Measurements from ENCODE around the gene STARD8.
A peak's percentile ranks its signal among the peaks of the same experiment; 100 is the strongest.

STARD8 gene

GRCh38 chrX:68693481-68694434 is 46.3 kb downstream of the STARD8 start:
- peak; percentile 53 for DNase-seq

- no peak for DNase-seq
These were observed 47.2 kb downstream of the STARD8 start for GRCh38 chrX:68694435-68695205.

GRCh38 chrX:68695206-68695845 is 47.9 kb downstream of the STARD8 start:
- no peak for DNase-seq

GRCh38 chrX:68696267-68696990 is 49.0 kb downstream of the STARD8 start:
- no peak for DNase-seq

GRCh38 chrX:68697036-68697435 is 49.6 kb downstream of the STARD8 start:
- DNase-seq, result no peak

GRCh38 chrX:68697465-68698125 is 50.1 kb downstream of the STARD8 start:
- DNase-seq, result no peak

GRCh38 chrX:68698942-68699341 is 51.5 kb downstream of the STARD8 start:
- no peak for DNase-seq

- DNase-seq, result peak; percentile 37
These were observed 52.7 kb downstream of the STARD8 start for GRCh38 chrX:68699960-68700746.

- no peak for DNase-seq
These were observed 55.9 kb downstream of the STARD8 start for GRCh38 chrX:68703369-68703768.

GRCh38 chrX:68703846-68704245 is 56.4 kb downstream of the STARD8 start:
- no peak for DNase-seq

GRCh38 chrX:68705986-68706385 is 58.5 kb downstream of the STARD8 start:
- DNase-seq, result no peak

GRCh38 chrX:68708503-68709290 is 61.2 kb downstream of the STARD8 start:
- DNase-seq, result peak; percentile 61

GRCh38 chrX:68710870-68711576 is 63.6 kb downstream of the STARD8 start:
- peak; percentile 39 for DNase-seq

- no peak for DNase-seq
These were observed 64.4 kb downstream of the STARD8 start for GRCh38 chrX:68711845-68712244.

GRCh38 chrX:68714856-68715255 is 67.4 kb downstream of the STARD8 start:
- no peak for DNase-seq

GRCh38 chrX:68717196-68717595 is 69.7 kb downstream of the STARD8 start:
- no peak for DNase-seq

- no peak for DNase-seq
These were observed 70.4 kb downstream of the STARD8 start for GRCh38 chrX:68717663-68718442.

GRCh38 chrX:68718443-68718820 is 71.0 kb downstream of the STARD8 start:
- no peak for DNase-seq
